Activated CD4-positive, alpha-beta T cell treated with anti-CD3 and anti-CD28 coated beads, Interleukin-2, amount 50 U/mL, for 24 hours (primary cell): Measurements from ENCODE around the gene ABLIM2.

Source experiments
- DNase-seq, 2 donors: peaks; one replicate each; pipeline ENCODE4 v3.0.0-alpha.2; 2020; ENCODE audit warnings: low read depth in 1 of 2, low spot score in 1 of 2

The ABLIM2 gene

GRCh38 chr4:7967063-7967440 lies 191.6 kb downstream of the ABLIM2 start:
- no peak for DNase-seq

DNA sequence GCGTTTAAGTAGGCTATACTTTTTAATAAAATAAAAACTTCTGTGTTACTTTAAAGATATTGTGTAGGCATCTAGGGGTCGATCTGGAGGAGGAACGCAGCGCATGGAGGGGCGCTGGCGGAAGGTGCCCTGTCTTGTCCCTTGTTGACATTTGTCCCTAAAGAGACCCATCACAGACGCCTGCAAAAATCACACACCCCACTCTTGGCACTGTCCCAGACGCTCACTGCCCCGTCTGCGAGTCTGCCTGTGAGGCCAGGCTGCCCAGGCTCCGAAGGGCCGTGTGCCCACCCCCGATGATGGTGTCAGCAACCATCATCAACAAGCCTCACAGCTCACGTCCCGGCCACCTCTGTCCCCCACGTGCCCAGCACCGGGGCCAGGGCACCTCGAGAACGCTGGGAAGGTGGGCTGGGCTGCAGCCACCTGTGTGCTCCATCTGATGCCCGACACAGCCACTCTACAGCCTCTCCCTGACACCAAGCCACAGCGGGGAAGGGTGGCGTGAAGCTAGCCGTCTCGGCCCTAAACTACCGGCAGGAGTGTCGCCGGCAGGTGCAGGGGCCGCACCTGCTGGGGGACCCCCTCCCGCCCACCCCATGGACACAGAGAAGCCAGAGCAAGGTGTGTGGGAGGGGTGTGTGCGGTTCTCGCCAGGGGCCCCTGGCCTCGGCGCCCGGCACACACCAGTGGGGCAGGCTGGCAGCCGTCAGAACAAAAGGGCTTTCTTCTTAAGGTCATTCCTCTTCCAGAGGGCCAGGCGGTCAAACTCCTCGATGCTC lies 192.1 kb downstream of the ABLIM2 start:
- DNase-seq = no peak

- DNase-seq = peak in 1 of 2 donors; percentile 18
These were observed 193.5 kb downstream of the ABLIM2 start for GRCh38 chr4:7964890-7965662.

- peak in 1 of 2 donors; percentile 39 for DNase-seq
These were observed 194.2 kb downstream of the ABLIM2 start for GRCh38 chr4:7964459-7964858.

- no peak for DNase-seq
These were observed 194.9 kb downstream of the ABLIM2 start for GRCh38 chr4:7963691-7964090.

- DNase-seq = no peak
These were observed 195.8 kb downstream of the ABLIM2 start for GRCh38 chr4:7962609-7963508.

DNA sequence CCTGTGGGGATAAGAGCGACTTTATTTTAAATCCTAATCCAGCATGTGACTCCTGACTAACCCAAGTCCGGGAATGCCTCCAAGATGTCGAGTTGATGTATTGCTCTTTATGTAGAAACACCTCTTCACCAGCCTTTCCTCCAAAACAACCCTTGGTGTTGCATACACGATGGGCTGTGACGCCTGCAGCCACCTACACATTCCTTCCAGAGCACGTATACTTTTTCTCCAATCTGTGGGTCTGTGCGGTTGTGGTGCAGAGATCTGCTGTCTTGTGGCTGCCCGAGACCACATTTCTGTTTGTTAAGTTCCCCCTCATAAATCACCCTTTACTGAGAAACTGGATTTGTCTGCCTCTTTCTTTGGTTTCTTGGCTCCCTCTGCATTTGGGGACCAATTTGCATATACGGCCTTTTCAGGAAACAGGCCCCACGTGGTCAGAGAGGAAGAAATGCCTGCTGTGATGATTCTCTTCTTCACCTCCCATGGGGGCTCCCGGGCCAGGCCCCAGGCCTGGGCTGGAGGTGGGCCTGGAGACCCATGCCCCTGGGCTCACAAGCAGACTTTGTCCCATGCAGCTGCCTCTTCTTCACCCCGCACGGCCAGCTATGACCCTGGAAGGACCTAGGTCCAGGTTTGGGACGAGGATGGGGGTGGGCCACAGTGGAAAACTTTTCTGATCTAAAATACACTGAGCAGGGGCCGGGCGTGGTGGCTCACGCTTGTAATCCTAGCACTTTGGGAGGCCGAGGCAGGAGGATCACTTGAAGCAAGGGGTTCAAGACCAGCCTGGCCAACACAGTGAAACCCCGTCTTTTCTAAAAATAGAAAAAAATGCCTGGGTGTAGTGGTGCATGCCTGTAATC lies 197.6 kb downstream of the ABLIM2 start:
- DNase-seq = peak in 1 of 2 donors; percentile 67

- no peak for DNase-seq
These were observed 198.4 kb downstream of the ABLIM2 start for GRCh38 chr4:7960017-7960789.

DNA sequence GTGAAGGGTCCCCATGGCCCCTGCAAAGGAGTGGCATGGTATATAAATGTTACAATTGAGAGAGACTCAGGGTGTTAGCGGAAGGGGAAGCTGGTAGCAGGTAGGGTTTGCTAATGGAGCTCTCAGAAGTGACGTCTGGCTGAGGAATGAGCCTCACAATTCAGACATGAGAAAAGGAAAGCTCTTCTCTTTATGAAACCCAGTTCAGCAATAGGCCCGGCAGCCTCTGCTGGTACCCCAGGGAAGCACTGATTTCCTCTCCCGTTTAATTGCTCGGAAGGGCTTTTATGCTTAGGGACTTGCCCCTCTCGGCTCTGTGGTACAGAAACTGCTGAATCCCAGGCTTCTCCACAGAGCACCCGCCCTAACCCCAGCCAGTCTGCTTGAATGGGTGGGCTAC lies 199.5 kb downstream of the ABLIM2 start:
- no peak for DNase-seq

GRCh38 chr4:7956934-7957656 lies 201.5 kb downstream of the ABLIM2 start:
- DNase-seq = no peak

- DNase-seq = no peak
These were observed 202.3 kb downstream of the ABLIM2 start for GRCh38 chr4:7956270-7956808.

DNA sequence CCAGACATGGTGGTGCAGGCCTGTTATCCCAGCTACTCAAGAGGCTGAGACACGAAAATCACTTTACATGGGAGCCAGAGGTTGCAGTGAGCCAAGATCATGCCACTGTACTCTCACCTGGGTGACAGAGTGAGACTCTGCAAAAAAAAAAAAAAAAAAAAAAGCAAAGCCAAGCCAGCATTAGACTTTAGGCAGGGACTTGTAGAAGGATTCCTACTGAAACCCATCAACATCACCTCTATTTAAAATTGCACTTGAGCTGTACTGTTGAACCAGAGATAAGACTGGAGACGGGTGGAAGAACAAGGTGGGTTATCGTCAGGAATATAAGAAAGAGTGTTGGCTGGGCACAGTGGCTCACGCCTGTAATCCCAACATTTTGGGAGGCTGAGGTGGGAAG lies 203.2 kb downstream of the ABLIM2 start:
- no peak for DNase-seq

- no peak for DNase-seq
These were observed 206.0 kb downstream of the ABLIM2 start for GRCh38 chr4:7952615-7953014.

DNA sequence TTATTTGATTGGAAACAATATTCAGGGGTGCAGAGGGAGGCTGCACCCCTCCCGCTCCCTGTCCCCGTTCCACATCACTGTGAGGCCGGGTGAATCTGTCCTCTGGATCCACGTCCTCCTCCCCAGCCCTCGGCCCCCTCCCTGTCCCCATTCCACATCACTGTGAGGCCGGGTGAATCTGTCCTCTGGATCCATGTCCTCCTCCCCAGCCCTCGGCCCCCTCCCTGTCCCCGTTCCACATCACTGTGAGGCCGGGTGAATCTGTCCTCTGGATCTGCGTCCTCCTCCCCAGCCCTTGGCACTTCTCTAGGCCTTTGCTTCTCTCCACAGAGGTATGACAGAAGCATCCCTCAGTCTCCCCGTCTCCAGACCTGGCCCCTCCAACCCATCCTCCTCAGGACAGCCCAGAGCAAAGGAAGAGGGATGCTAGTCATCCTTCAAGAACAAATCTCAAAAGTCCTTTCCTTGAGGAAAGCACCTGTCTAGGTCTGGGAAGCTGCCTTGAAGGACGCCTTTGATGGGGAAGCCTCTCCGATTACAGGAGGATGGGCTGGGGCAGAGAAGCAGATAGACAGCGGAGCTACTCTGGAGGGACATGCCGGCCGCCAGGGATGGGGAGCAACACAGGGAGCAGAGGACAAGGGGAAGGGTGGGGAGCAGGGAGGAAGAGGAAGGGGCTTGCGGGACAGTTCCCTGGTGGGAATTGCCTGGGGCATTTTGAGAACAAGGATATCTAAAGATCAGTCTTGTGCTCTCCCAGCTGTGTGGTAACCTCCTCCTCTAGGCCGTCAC lies 208.1 kb downstream of the ABLIM2 start:
- DNase-seq = no peak

- DNase-seq = no peak
These were observed 208.9 kb downstream of the ABLIM2 start for GRCh38 chr4:7949759-7950158.

DNA sequence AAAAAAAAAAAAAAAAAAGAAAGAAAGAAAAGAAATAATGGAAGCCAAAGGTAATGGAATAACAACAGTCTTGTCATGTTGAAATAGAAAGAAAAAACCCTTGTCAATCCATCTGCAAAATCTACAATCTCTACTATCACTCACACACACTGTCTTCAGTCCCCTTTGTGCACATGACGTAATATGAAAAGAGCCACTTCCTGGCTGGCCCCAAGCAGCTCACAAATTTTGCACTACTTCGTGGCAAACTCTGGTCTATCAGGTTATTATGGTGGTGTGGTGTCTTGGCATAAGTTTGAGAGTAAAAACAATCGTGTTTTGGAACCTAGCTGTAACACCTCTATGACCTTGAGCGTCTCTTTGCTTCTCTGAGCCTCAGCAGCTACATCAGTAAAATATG lies 210.7 kb downstream of the ABLIM2 start:
- DNase-seq = no peak

GRCh38 chr4:7945709-7946380 lies 212.8 kb downstream of the ABLIM2 start:
- no peak for DNase-seq
